Measurements from ENCODE around the gene KHDC4.

DNA sequence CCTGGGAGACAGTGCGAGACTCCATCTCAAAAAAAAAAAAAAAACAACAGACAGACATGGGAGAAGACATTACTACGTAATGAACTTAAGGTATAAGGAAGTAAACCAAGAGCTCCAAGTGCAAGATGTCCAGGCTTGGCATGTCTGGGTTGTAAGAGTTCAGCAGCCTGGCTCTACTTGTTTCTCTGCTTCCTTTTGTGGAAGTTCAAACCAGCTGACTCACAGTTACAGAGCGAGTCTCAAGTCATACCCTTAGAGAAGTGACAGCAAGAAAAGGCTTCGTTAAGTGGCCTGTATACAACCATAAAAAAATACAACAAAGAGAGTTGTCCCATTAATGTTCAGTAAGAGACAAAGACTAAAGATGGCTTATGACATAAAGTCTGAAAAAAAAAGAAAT lies 24.3 kb downstream of the KHDC4 start:
- TF ChIP-seq, protein P1, sequence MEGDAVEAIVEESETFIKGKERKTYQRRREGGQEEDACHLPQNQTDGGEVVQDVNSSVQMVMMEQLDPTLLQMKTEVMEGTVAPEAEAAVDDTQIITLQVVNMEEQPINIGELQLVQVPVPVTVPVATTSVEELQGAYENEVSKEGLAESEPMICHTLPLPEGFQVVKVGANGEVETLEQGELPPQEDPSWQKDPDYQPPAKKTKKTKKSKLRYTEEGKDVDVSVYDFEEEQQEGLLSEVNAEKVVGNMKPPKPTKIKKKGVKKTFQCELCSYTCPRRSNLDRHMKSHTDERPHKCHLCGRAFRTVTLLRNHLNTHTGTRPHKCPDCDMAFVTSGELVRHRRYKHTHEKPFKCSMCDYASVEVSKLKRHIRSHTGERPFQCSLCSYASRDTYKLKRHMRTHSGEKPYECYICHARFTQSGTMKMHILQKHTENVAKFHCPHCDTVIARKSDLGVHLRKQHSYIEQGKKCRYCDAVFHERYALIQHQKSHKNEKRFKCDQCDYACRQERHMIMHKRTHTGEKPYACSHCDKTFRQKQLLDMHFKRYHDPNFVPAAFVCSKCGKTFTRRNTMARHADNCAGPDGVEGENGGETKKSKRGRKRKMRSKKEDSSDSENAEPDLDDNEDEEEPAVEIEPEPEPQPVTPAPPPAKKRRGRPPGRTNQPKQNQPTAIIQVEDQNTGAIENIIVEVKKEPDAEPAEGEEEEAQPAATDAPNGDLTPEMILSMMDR (conservative IDR thresholded peaks at IDR 0.05; ENCODE audit: low read length), result no peak
- no peak for TF ChIP-seq EZH2phosphoT487 (IDR thresholded peaks at IDR 0.05; ENCODE audit: borderline replicate concordance)
